Measurements from ENCODE around the gene OSGIN1.
"Not testable (repeated sequence)": the region's sequence is repeated elsewhere in the genome, so short reads cannot be mapped to it uniquely, and the experiment has no call there.

Gene OSGIN1

DNA sequence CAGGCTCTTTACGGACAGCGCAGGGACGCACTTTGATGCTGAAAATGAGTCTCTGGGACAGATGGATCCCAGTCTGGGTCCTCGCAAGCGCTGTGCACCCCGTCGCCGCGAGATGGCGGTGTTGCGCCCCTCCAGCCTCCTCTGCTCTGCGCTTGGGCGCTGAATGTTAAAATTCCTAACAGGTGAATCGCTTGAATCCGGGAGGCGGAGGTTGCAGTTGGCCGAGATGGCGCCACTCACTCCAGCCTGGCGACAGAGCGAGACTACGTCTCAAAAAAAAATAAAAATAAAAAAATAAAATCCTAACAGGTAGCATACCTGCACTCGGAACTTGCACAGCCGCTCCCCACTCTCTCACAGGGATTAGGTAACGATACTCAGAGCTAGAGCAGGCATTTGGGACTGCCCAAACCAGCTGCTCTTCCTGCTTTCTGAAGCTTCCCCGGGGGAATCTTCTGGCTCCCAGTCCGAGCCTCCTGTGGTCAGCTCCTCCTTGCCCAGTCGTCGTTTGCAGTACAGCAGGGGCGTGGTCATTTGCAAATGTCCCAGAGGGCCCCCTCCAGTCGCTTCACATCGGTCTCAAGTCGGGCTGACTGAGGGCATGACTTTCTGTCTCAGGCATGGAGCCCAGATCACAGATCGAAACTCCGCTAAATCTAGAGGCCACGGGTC is 26.2 kb upstream of the OSGIN1 start:
- DNase-seq: peak in 1 of 2 experiments; percentile 33

- no peak for DNase-seq
Observed at GRCh38 chr16:83928341-83929055, 24.5 kb upstream of the OSGIN1 start.

DNA sequence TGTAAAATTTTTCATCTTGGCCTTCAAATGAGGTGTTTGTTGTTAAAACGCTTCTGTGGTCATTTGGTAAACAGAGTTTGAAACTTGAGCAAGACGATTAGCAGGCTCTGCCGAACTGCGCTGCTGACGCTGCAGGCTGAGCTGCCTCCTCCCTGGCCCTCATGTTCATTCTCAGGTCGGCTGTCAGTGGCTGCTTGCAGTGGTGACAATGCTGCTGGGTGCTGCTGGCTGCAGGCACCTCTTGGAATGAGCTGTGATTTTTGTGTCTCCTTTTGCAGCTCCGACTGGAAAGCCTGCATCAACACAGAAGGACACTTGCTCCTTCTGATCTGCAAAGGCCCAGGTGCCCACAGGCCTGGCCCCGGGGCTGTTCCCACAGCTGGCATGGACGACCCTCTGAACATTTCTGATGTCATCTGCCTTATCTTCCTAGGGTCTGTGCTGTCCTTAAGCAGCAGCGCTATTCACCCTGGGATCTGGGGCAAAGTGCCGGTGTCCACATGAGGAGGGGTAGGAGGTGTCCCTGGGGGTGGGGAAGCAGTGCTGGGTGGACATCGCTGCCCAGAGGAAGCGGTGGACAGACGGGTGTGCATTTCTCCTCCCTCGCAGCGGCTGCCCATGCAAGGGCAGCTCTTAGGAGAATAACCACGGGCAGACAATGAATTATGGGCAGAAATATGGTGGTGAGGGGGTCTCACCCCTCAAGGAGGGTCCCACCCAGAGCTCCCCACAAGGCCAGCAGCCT is 23.1 kb upstream of the OSGIN1 start:
- no peak for DNase-seq

DNA sequence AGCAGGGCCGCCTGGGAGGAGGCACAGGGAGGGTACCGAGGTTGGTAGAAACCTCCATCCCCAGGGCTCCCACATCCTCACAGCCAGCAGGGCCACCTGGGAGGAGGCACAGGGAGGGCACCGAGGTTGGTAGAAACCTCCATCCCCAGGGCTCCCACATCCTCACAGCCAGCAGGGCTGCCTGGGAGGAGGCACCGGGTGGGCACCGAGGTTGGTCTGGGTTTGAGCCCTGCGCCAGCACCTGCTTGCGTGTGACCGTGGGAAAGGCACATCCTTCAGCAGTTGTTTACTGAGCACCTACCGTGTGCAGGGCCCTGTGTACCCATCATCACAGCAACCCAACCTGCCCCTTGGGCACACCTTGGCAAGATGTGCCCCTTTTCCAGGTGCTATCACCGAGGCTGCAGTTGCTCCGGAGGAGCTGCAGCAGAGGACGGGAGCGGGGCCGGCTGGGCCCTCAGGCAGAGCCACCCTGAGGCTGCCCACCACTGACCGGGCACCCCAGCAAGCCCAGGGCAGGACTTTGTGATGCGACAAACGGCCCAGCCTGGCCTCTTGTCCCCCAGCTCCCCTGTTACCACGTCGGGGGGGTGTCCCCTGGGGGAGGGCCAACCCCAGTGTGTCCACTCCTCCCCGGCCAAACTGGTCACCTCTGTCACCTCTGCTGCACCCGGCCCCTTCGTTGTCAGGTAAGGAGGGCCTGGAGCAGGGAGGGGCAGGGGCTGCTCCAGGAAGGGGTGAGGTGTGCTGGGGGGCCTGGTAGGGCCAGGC is 22.1 kb upstream of the OSGIN1 start:
- DNase-seq: no peak

- no peak for DNase-seq
Observed at GRCh38 chr16:83931556-83931955, 21.5 kb upstream of the OSGIN1 start.

GRCh38 chr16:83932304-83932703 is 20.7 kb upstream of the OSGIN1 start:
- no peak for DNase-seq

- DNase-seq: no peak
Observed at GRCh38 chr16:83932955-83933673, 19.9 kb upstream of the OSGIN1 start.

- no peak for DNase-seq
Observed at GRCh38 chr16:83933885-83934683, 19.0 kb upstream of the OSGIN1 start.

GRCh38 chr16:83934684-83934977 is 18.4 kb upstream of the OSGIN1 start:
- no peak for DNase-seq

GRCh38 chr16:83935005-83935857 is 17.8 kb upstream of the OSGIN1 start:
- no peak for DNase-seq

DNA sequence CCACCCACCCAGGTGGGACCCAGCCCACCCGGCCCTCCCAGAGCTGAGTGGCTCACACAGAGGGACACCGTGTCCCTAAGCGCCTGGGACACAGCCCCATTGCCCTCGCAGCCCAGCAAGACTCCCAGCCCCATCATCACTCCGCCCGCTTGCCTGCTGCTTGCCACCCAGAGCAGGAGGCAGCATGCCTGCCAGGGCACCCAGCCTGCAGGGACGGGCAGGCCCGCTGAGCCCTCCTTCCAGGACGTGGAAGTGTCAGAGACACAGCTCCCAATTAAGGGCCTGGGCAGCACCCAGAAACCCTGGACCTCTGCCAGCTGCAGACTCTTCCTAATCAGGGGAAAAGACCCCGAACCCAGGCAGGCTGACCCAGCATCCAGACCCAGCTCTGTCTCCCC is 17.2 kb upstream of the OSGIN1 start:
- DNase-seq: no peak

GRCh38 chr16:83936581-83937165 is 16.4 kb upstream of the OSGIN1 start:
- DNase-seq: no peak

DNA sequence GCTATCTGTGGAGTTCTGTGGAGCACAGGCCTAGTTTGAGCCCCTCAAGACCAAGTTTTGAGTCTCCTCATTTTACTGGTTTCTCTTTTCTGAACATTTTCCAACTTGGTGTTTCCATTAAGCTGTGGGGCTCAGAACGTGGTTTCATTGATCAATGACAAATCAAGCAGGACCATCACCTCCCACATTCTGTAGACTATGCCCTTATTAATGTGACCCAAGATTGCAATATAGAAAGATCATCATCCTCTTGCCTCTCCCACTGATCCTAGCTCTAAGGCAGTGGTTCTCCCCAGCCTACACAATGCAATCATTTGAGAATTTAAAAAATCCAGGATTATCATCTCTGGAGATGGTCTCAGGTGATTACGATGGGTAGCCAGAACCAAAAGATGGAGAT is 15.8 kb upstream of the OSGIN1 start:
- no peak for DNase-seq

DNA sequence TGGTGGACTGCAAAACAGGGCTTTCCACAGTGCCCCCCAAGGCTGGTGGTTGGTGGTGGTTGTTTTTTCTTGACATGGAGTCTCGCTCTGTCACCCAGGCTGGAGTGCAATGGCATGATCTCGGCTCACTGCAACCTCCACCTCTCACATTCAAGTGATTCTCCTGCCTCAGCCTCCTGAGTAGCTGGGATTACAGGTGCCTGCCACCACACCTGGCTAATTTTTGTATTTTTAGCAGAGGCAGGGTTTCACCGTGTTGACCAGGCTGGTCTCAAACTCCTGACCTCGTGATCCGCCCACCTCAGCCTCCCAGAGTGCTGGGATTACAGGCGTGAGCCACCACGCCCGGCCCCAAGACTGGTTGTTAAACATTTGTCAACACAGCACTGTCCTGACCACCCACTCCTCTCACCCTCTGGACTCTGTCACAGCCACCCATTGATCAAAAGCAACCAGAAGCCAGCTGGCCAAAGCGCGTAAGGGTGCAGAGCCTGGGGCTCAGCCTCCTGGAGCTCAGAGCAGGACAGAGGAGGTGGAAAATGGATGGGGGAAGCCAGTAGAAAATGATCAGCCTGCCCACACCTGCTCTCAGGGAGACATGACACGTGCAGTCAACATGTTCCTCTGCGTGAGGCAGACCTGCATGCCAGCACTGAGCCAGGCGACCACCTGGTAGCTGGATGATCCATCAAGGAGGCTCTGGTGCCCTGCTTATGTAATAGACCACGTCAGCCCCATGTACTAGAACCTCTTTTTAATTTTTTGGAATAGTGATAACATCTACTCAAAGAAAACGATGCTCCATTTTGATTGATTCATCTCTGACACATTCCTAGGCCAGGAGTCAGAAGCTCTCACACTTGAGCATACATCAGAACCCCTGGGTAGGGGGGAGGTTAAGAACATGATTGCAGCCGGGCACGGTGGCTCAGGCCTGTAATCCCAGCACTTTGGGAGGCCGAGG is 14.8 kb upstream of the OSGIN1 start:
- DNase-seq: no peak

DNA sequence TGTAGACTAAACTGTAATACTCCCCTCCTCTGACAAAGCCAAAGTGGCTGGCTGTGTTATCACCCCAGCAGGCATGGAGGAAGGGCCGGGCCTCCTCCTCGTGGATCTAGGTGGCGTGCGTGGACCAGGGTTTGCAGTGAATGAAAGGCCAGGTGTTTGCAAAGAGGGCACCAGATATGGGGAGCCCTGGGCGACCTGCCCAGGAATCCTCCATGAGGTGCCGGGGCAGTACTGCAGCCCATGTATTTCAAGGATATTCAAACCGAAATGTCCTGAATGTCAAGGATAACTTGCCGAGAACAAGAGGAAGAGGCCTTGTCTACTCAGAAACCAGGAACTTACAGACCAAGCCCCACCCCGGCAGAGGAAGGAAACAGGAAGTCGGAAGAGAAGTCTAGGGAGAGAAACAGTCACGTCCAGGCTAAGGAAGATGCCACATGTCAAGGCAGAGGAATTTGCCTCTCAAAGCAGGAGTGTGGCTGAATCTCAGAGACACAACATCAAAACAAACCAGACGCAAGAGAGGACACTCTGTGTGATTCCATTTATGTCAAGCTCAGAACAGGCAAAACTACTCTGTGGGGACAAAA is 13.7 kb upstream of the OSGIN1 start:
- DNase-seq: no peak

GRCh38 chr16:83940119-83940518 is 12.9 kb upstream of the OSGIN1 start:
- no peak for DNase-seq

GRCh38 chr16:83940630-83941378 is 12.2 kb upstream of the OSGIN1 start:
- no peak for DNase-seq

GRCh38 chr16:83941546-83941945 is 11.5 kb upstream of the OSGIN1 start:
- not testable (repeated sequence) for DNase-seq
